ENCODE measurements around the gene OFD1.
A peak's percentile ranks its signal among the peaks of the same experiment; 100 is the strongest.
"Not testable (repeated sequence)": the region's sequence is repeated elsewhere in the genome, so short reads cannot be mapped to it uniquely, and the experiment has no call there.

OFD1 gene

GRCh38 chrX:13717700-13718472, 16.7 kb upstream of the OFD1 start:
- DNase-seq (ENCODE audit: low read depth) = no peak
- TF ChIP-seq, protein P1, sequence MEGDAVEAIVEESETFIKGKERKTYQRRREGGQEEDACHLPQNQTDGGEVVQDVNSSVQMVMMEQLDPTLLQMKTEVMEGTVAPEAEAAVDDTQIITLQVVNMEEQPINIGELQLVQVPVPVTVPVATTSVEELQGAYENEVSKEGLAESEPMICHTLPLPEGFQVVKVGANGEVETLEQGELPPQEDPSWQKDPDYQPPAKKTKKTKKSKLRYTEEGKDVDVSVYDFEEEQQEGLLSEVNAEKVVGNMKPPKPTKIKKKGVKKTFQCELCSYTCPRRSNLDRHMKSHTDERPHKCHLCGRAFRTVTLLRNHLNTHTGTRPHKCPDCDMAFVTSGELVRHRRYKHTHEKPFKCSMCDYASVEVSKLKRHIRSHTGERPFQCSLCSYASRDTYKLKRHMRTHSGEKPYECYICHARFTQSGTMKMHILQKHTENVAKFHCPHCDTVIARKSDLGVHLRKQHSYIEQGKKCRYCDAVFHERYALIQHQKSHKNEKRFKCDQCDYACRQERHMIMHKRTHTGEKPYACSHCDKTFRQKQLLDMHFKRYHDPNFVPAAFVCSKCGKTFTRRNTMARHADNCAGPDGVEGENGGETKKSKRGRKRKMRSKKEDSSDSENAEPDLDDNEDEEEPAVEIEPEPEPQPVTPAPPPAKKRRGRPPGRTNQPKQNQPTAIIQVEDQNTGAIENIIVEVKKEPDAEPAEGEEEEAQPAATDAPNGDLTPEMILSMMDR (IDR thresholded peaks at IDR 0.05; ENCODE audit: control insufficient read depth, extremely low read depth, insufficient read depth) = no peak
- H3K4me3 ChIP-seq (ENCODE audit: low read depth, low read length) = no peak overlapping the region

DNA sequence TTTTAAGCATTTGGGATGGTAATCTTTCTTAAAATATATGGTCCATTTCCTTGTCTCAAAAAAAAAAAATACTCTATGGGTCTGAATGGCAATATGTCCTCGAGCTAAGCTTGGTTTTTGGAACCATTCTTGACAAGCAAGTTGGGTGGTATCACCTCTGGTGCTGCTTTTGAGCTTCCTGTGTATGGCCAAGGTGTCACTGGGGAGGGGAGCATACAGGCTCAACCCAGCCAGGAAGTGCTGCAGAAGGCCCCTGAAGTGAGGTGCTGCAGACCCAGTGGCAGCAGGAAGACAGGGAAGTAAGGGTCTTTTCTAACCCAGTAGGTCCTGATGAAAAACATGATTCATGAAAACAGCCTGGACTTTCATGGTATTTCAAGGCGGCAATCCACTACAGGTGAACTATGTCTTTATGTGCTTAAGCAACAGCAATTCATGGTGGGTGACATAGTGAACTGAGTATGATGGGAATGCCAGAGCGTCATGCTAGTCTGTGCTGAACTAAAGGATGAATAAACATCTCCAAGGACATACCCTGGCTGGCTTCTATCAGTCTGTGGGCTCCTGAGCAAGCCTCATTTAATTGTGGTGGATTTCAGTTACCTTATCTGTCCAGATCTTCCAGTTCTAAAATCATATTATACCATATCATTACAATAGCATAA, 15.2 kb upstream of the OFD1 start:
- no peak for DNase-seq (ENCODE audit: low read depth)
- no peak overlapping the region for H3K4me3 ChIP-seq (ENCODE audit: low read depth, low read length)
- TF ChIP-seq, protein P1 (IDR thresholded peaks at IDR 0.05; ENCODE audit: control insufficient read depth, extremely low read depth, insufficient read depth) = no peak

GRCh38 chrX:13721371-13721770, 13.2 kb upstream of the OFD1 start:
- TF ChIP-seq, protein P1 (IDR thresholded peaks at IDR 0.05; ENCODE audit: control insufficient read depth, extremely low read depth, insufficient read depth) = no peak
- no peak for DNase-seq (ENCODE audit: low read depth)

GRCh38 chrX:13721819-13722519, 12.6 kb upstream of the OFD1 start:
- DNase-seq (ENCODE audit: low read depth) = peak; percentile 33
- 0 out of 2 replicates have a peak overlapping the region, but pooled peaks have one; percentile 7 for H3K4me3 ChIP-seq (ENCODE audit: low read depth, low read length)
- TF ChIP-seq, protein P1 (IDR thresholded peaks at IDR 0.05; ENCODE audit: control insufficient read depth, extremely low read depth, insufficient read depth) = no peak

More at GRCh38 chrX:13721371-13721770, 13.2 kb upstream of the OFD1 start:
- no peak overlapping the region for H3K4me3 ChIP-seq (ENCODE audit: low read depth, low read length)

- not testable (repeated sequence) for H3K4me3 ChIP-seq (ENCODE audit: low read depth, low read length); DNase-seq (ENCODE audit: low read depth)
Measured at GRCh38 chrX:13724878-13725277, 9.7 kb upstream of the OFD1 start.

- not testable (repeated sequence) for H3K4me3 ChIP-seq (ENCODE audit: low read depth, low read length); DNase-seq (ENCODE audit: low read depth)
Measured at GRCh38 chrX:13726583-13726982, 8.0 kb upstream of the OFD1 start.

GRCh38 chrX:13730523-13730922, 4.0 kb upstream of the OFD1 start:
- DNase-seq (ENCODE audit: low read depth) = not testable (repeated sequence)

GRCh38 chrX:13732246-13733067, 2.1 kb upstream of the OFD1 start:
- TF ChIP-seq, protein P1 (IDR thresholded peaks at IDR 0.05; ENCODE audit: control insufficient read depth, extremely low read depth, insufficient read depth) = no peak
- no peak overlapping the region for H3K4me3 ChIP-seq (ENCODE audit: low read depth, low read length)
- no peak for DNase-seq (ENCODE audit: low read depth)

More at GRCh38 chrX:13730523-13730922, 4.0 kb upstream of the OFD1 start:
- H3K4me3 ChIP-seq (ENCODE audit: low read depth, low read length) = not testable (repeated sequence)

Data from LNCaP clone FGC (cell line).